Ecto neural progenitor cell (in vitro differentiated cells): Measurements from ENCODE around the gene FOXA3.
"Not testable (repeated sequence)": the region's sequence is repeated elsewhere in the genome, so short reads cannot be mapped to it uniquely, and the experiment has no call there.

ENCODE experiments used
- DNase-seq: peaks from one replicate; pipeline ENCODE4 v3.0.0-alpha.2; 2018; ENCODE audit warnings: low spot score

FOXA3 gene

DNA sequence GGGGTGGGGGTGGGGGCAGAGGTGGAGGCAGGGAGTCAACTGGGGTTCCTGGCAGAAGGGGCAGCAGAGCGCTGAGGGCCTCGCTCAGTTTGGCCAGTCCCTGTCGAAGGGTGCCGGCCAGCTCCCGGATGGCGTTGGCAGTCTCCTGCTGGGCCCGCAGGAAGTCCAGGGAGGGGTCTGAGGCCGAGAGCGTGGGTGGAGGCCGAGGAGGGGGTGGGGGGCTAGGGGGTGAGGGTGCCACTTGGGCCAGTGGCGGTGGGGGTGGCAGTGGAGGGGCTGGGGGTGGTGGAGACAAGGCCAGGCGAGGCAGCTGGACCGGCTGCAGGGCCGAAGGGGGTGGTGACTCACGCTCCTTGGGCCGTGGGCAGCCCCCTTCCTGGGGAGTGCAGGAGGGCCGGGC, 26.8 kb downstream of the FOXA3 start:
- DNase-seq = no peak

DNA sequence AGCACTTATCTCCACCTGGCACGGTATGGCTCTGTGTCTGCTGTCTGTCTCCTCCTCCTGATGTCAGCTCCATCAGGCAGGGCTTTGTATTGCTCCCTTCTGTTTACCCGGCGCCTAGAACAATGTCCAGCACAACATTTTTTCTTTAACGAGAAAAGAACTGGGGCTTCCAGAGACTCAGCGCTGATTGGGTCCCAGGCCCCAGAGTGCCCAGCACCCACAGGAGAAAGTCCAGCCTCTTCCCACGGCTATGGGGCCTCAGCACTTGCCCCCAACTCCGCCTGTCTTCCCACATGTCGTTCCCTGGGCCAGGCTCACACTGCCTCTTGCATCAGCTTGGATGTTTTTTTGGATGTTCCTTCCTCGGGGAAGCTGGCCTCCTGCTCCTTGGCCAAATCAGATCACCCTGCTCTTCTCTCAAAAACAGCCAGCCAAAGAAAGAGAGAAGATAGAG, 31.4 kb downstream of the FOXA3 start:
- no peak for DNase-seq

DNA sequence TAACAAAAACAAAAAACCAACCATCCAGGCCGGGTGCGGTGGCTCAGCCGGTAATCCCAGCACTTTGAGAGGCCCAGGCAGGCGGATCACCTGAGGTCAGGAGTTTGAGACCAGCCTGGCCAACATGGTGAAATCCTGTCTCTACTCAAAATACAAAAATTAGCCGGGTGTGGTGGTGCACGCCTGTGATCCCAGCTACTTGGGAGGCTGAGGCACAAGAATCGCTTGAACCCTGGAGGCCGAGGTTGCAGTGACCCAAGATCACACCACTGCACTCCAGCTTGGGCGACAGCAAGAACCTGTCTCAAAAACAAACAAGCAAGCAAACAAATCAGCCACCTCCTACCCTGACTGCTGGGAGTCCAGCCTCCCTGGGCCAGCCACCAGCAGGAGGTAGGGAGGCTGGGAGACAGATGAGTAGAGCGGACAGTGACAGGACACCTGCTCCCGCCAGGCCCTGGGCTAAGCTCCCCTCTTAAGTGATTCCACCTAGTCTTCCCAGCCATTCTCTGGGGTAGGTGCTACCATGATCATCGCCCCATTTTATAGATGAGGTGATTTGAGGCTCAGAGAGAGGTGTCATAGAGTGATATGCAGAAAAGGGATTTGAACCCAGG, 32.0 kb downstream of the FOXA3 start:
- DNase-seq = not testable (repeated sequence)

GRCh38 chr19:45897261-45897812, 33.2 kb downstream of the FOXA3 start:
- no peak for DNase-seq

DNA sequence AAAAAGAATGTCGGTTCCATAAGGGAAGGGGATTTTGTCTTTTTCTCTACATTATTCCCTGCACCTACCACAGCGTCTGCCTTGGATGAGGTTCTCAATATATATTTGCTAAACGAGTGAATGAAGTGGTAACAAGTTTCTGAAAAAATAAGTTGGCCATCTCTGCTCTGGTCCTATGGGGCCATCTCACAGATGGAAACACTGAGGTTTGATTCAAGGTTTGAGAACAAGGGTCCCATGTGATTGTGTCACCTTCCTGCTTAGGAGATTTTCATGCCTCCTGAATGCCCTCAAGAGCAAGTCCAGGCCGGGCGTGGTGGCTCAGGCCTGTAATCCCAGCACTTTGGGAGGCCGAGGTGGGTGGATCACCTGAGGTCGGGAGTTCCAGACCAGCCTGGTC, 35.1 kb downstream of the FOXA3 start:
- DNase-seq = no peak

- no peak for DNase-seq
These were observed 35.9 kb downstream of the FOXA3 start for GRCh38 chr19:45899919-45900589.

DNA sequence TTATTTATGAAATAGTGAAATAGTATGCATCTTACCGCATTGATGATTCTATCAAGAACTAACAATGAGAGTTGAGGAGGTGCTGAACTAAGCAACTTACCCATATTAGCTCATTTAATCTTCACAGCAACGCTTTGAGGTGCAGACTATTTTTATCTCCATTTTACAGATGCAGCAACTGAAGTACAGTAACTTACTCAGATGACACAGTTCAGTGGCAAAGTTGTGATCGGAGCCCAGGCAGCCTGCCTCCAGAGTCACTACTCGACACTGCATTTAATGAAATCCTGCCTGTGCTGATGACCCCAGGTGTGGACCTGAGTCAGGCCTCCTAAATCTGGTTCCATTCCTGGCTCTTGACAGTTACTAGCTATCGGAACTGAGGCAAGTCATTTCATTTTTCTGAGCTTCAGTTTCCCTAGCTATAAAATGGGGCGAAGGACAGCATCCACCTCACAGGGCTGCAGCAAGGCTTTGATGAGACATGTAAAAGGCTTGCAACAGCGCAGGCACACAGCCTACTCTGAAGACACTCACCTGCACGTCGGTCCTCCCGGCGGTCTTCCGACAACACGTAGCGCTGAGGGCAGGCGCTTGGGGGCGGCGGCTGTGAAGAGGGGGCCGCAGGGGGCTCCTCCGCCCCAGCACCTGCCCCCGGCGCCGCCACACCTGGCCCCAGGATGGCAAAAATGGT, 36.8 kb downstream of the FOXA3 start:
- no peak for DNase-seq

GRCh38 chr19:45901432-45901911, 37.3 kb downstream of the FOXA3 start:
- DNase-seq = no peak

- no peak for DNase-seq
These were observed 38.0 kb downstream of the FOXA3 start, which contains the start of gene MYPOP for GRCh38 chr19:45901912-45902650. Gene MYPOP, minus strand, starts transcription at chr19:45902613. Its CDS starts 840 bp downstream, at chr19:45901773.

DNA sequence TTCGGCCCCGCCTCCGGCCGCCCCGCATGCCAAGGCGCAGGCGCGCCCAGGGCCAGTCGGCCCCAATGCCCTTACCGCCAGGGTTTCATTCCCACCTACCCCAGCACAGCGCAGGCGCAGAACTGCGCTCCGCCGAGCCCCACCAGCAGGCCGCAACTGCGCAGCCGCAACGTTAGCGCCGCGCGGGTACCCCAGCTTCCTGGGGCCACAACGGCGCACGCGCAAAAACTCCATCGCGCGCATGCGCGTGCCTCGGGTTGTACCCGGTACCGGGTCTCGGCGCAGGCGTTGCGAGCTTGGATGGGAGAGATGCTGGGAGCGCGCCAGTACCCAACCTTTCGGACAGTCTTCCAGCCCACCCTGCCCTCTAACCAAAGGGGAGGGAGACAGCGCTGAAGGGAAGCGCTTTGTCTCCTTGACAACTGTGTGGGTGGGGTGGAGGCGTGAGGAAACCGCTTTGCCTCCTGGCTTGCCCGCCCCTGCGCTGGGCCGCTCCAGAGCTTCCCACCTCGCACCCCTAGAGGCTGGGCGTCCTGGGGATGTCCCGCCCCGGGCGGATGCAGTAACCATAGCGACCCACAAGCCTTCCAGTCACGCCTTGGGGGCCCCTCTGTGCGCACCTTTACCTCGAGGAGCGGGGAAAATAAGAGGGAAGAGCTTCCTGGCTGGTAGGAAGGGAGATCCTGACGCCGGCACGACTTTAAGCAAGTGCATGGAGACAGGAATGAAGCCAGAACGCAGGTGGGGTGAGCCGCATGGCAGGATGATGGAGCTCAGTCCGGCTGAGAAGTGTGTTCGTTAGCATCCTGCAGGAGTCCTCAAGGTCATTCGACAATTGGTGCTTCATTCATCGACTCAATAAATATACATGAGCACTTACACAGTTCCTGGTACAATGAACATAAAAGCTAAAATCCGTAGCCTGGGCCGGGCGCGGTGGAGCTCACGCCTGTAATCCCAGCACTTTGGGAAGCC, 38.8 kb downstream of the FOXA3 start:
- DNase-seq = peak; percentile 100

- no peak for DNase-seq
These were observed 40.9 kb downstream of the FOXA3 start for GRCh38 chr19:45905011-45905410.

DNA sequence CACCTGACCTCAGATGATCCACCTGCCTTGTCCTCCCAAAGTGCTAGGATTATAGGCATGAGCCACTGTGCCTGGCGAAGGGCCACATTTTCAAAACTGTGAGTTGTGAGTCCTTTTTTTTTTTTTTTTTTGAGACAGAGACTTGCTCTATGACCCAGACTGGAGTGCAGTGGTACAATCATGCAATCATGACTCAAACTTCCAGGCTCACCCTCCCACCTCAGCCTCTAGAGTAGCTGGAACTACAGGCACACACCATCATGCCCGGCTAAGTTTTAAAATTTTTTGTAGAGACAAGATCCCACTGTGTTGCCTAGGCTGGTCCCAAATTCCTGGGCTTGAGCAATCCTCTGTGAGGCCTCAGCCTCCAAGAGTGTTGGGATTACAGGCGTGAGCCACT, 42.1 kb downstream of the FOXA3 start:
- no peak for DNase-seq

DNA sequence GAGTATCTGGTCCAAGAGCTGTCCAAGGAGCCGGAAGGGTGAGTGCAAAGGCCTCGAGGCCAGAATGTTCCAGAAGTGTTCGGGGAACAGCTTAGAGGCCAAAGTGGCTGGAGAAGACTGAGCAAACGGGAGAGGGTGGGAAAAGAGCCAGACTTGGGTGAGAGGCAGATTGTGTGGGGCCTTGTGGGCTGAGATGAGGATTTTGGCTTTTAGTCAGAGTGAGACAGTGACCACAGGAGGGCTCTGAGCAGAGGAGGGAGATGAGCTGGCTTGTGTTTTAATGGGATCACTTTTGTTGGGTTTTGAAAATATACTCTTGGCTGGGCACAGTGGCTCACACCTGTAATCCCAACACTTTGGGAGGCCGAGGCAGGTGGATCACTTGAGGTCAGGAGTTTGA, 44.8 kb downstream of the FOXA3 start:
- no peak for DNase-seq

DNA sequence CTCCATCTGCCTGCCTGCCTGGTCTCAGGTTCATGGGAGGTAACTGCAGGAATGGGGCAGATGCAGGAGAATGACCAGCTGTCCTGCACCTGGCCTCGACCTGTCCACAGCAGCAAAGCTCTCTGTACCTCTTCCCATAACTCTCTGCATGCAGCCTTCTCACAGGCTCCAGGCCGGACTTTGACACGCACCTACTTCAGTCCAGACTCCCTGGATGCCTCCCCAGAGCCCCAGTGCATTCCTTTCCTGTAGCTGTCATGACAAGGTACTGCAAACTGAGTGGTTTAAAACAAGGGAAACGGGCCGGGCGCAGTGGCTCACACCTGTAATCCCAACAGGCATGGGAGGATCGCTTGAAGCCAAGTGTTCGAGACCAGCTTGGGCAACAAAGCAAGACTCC, 47.2 kb downstream of the FOXA3 start:
- no peak for DNase-seq

- DNase-seq = peak; percentile 81
These were observed 50.0 kb downstream of the FOXA3 start, which contains the start of gene NANOS2 for GRCh38 chr19:45913874-45914830. Gene NANOS2, minus strand, starts transcription at chr19:45914778. Its CDS starts 85 bp downstream, at chr19:45914693.

- no peak for DNase-seq
These were observed 53.4 kb downstream of the FOXA3 start for GRCh38 chr19:45917421-45918091.

DNA sequence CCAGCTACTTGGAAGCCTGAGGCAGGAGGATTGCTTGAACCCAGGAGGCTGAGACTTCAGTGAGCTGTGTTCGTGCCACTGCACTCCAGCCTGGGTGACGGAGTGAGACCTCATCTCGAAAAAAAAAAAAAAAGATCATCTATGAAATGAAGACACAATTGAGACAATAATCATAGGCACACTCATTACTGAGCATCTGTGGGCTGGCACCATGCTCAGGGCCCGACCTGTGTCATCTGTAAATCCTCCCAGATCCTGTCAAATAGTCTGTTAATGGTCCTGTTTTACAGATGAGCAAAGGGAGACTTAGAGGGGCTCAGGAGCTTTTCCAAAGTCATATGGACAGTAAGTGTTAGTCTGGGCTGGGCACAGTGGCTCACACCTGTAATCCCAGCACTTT, 54.6 kb downstream of the FOXA3 start:
- no peak for DNase-seq

DNA sequence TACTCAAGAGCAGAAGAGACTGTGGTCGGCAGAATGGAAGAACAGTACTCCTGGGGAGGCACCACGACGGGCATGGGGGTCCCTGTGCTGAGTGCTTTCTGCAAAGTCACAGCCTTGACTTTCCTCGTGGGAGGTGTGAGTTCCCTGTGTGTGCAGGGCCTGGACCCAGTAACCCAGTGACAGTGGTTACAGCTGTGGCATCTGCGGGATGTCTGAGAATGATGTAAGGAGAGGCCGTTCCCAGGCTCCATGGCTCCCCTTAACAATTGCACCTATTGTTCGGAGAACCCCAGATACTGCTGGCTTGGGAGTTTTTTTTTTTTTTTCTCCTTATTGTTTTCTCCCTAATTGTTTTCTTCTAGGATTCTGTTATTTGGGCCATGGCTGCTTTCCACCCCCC, 55.6 kb downstream of the FOXA3 start:
- DNase-seq = no peak

GRCh38 chr19:45920458-45920857, 56.3 kb downstream of the FOXA3 start:
- DNase-seq = no peak
